HS-5 (cell line): ENCODE results near the gene COMTD1.

ENCODE experiments used
- DNase-seq: peaks from one replicate; pipeline ENCODE4 v3.0.0-alpha.2; 2012; ENCODE audit warnings: low read depth

COMTD1 gene

DNA sequence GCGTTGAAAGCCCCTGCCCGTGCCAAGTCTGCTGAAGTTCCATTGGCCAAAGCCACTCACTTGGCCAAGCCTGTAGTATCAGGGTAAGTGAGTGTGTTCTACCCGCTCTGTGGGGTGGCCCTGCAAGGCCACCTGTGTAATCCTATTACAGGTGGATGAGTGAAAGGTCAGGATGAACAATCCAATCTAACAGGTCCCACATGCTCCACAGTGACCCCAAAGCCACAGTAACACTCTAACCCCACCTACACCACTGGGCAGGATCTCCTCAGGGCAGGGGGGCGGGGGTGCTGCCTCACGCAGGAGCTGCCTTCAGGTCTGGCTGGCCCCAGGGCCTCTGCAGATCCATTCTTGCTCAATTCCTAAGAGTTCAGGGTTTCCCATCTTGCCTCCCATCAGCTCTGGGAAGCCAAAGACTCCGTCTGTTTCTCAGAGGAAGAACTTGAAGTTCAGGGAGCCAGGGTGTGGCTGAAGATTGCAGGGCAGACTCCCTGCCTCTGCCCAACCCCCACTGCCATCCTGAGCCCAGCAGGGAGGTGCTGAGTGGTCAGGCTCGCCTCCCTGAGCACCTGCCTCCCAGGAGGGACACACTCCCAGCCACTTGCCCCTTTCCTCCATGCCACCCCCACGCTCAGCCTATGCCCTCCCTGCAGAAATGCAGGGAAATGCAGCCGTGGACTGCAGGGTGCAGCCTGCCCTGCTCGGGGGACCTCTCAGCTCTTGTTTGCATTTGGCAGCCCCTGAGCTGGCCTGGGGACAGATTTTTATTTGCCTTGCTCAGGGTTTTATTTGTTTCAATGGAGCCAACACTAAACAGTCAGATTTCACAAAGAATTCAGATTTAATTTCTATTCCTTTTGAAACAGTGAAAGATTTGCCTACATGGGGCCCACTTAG, 9.8 kb upstream of the COMTD1 start:
- DNase-seq = no peak

DNA sequence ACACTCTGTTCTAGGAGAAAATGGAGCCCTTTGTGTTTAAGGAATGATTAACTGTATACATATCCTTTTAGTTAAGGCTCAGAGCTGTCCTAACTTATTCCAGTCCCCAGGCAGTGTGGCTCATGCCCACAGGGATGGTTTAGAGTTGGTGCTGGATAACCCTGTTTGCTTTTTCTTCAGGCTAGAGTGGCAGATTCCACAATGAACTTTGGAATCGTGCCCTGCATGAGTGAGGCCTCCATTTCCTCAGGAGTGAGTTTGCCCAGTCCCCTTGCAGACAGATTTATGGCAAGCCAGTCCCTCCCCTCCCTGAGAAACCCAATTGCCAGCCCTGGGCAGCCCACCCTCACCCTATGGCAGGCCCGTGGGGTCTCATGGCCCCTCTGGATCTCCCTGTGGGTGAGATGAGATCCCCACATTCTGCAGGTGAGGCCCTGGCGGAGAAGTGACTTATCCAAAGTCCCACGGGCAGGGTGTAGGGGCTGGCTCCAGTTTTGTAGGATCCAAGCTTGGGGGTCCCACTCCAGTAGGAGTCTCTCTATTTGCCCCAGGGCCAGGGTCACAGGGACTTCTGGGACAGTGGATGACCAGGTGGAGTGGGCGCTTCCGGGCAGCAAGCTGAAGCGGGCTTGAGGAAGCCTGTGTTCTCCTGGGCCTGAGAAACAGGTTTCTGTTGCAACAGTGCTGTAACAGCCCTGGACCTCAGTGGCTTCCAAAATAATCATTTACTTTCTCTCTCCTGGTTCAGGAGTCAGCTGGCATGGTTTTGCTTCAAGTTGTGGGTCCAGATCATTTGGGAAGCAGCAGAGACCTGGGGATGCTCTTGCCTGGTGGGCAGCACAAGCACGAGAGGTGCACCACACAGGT, 9.0 kb upstream of the COMTD1 start:
- no peak for DNase-seq

DNA sequence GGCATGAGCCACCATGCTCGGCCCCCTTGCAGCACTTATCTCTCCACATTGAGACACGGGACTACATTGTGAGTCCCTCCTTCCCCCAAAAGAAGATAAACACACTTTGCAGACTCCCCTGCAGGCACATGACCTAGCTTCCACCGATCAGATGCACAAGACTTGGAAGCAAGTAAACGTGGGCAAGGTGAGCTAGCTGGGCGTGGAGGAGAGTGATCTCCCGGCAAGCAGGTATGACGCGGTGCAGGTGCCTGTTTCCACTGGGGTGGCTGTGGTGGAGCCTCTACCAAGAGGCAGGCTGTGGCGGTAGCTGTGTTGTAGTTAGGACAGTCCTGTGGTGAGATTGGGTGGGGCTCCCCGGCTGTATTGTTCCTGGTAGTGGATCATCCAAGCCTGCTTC, 7.7 kb upstream of the COMTD1 start:
- DNase-seq = no peak

DNA sequence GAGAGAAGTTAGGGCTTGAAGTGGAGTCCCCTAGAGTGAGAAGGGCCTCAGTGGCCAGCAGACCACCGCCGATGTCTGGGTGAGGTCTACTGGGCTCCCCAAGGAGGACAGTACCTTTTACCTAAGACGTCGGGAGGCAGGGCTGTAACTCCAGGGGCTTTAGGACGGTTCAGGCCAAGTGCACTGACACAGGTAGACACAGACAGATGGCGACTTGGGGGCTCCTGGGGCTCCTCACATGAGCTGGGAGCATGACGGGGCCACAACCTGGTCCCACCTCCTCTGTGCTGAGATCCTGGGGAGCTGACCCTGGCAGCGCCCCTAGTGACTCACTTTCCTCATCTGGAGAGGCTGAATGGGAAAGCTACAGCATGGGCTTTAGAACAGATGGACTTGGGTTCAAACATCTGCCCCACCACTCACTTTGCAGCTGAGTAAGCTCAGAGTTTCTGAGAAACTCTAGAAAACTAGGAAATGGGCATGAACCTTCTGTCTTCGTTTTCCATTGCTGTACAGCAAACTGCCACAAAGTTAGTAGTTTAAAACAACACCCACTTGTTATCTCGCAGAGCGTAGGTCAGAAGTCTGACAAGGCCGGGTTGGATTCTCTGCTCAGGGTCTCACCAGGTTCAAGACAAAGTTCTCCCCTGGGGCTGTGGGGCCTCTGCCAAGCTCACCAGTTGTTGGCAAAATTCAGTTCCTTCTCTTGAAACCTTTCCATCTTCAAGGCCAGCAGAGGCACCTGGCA, 4.7 kb upstream of the COMTD1 start:
- no peak for DNase-seq

DNA sequence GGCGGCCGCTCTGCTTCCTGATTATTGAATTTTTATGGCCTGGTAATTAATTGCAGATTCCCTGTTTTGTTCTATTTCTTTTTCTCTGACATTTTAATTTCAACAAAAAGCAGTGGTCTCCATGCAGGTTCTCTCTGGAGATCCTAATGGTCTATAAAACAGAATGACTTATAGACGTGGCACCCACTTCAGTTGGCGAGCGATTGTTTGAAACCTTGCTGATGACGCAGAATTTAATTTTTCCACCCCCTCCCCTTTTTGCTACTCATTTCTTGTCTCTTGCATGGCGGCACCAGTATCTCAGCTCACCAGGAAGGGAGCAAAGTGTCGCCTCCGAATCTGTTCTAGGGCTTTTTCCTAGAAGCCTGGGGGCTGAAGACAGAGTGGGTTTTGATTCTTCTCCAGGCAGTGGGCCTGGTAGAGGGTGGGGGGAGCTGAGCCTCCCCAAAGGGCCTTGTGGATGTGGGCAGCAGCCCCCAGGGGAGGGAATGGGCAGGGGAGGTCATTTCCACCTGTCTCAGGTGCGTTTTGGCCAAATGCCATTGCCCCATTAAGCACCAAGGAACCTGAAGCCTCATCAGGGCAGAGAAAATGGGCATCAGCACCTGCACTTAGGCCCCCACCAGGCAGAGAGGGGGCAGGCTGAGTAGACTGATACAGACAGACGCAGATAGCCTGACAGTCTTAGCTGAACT, 3.5 kb upstream of the COMTD1 start:
- no peak for DNase-seq

DNA sequence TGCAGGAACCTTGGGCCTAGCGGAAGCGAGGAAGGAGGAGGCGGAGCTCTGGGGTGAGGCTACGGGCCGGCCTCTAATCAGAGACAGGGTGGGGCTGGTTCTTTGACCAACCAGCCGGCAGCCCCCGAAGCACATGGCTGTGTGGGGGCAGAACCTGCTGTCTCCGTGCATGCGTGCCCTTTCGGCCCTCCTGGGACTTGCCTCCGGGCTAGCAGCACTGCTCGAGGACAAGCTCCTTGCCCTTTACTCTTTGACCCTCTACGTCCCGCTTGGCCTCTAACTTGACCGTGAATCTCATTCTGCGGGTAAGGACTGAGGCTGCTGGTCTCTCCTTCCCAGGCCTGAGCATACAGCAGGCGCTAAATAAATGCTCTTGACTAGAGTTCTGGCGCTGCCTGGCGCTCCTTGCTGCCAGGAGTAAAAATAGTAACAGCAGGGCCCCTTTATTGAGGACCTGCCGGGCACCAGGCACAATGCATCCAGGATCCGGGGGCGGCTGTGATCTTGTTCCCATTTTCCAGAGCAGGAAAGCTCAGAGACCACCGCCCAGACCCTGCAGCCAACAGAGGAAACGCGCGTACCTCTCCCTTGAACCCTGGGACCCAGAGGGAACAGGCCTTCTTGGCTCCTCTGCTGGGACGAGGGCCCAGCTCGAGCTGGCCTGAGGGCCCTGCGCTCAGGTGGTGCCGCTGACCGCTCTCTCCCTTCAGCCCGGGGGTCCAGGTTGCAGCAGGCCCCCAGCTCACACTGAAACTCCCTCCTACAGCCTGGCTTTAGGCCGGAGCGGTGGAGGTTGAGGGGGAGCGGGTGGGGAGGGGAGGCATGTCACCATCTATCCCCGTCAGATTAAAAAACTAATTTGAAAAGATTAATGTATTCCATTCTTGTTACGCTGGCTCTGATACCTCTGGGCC, 2.7 kb upstream of the COMTD1 start:
- no peak for DNase-seq

DNA sequence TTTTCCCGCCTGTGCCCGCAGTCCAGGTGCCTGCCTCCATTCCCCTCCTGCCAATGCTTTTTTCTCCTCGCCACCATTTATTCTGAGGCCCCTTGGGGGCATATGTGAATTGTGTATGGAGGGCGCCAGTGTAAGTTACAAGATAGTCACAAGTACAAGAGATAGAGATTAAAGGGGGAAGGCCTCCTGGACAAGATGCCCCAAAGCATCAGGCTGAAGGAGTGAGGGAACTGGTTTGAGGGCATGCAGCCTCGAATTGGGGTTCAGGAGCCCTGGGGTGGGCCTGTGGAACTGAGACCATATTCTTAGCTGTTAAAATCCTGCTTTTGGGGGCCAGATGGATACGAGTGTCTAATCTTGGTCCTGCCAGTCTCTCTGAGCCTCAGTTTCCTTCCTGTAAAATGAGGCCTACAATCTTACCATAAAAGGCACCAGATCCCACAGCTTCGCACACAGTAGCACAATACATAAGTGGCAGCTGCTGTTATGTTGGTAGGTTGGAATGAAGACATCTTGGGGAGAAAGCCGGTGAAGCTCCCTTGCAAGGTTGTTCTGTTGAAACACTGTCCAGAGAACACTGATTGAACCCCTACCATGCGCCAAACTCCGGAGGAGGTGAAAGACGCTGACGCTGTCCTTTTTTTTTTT, 545 bp upstream of the COMTD1 start:
- no peak for DNase-seq

DNA sequence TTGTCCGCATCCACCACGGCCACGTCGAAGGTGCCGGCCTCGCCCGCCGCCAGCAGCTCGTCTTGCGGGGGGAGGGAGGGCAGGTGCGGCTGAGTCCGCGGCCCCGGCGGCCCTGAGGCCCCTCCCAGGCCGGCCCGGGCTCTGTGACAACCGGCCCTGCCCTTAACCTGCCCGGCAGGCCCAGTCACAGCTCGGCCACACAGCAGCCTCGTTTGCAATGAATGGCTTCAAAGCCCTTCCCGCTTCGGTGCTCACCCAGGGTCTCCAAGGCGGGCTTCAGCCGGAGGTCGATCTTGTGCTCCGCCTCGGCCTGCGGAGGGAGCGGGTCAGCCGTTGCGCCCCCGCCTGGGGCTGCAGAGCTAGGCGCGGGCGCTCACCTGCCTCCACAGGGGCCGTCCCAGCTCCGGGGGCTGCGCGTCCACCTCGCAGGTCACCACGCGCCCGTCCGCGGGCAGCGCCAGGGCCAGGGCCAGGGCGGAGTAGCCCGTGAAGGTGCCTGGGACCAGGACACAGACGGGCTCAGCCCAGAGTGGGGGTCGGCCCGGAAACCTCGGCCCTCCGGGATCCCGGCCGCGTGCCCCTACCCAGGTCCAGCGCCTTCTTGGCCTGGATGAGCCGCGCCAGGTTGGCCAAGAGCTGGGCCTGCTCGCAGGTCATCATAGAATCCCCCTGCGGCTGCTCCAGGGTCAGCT, 928 bp downstream of the COMTD1 start:
- DNase-seq = no peak

DNA sequence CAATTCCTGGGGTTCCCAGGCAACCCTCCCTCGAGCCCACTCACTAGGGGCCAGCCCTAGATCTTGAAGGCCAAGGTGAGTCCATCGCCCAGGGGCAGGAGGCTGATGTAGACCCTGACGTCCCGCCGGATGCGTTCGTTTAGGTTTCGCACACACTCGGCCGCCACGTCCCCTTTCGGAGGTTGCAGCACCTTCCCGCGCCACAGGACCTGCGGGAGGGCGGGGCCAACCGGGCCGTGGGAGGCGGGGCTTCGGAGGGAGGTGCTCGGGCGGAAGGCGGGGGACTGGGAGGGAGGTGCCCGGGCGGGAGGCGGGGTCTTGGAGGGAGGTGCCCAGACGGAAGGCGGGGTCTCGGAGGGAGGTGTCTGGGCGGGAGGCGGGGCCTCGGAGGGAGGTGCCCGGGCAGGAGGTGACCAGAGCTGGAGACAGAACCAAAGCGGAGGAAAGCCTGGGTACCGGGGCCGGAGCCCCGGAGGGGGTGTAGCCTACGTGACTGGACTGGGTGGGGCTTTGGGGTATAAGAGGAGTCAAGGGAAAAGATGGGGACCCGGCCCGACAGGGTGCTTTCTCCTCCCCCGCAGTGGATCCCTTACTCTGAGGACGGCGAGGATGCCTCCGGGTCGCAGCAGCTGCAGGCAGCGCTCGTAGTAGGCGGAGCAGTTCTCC, 1.6 kb downstream of the COMTD1 start:
- DNase-seq = peak; percentile 69

DNA sequence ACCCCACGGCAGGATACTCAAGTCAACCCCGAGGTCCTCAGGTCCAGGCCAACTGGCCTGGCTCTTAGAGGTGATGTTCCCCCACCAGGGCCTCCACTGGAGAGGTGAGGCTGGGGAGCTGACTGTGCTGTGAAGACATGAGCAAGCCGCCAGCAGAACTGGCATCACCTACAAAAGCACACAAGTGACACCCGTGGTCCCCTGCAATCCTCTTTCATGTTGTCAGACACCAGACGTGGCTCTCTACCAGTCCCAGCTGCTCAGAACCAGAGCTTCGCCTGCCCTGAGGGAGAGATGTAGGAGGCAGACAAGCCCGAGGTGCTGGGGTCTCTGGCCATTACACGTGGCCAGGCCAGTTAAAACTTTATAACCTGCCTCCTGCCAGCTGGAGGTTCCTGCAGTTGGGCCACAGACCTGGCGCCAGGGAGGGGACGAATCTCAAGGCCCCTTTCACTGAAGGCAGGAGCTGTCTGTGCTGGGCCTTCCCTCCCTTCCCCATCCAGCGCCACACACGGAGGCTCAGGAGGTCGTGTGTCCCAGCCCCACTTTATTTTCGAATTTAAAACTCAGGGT, 2.2 kb downstream of the COMTD1 start:
- no peak for DNase-seq

DNA sequence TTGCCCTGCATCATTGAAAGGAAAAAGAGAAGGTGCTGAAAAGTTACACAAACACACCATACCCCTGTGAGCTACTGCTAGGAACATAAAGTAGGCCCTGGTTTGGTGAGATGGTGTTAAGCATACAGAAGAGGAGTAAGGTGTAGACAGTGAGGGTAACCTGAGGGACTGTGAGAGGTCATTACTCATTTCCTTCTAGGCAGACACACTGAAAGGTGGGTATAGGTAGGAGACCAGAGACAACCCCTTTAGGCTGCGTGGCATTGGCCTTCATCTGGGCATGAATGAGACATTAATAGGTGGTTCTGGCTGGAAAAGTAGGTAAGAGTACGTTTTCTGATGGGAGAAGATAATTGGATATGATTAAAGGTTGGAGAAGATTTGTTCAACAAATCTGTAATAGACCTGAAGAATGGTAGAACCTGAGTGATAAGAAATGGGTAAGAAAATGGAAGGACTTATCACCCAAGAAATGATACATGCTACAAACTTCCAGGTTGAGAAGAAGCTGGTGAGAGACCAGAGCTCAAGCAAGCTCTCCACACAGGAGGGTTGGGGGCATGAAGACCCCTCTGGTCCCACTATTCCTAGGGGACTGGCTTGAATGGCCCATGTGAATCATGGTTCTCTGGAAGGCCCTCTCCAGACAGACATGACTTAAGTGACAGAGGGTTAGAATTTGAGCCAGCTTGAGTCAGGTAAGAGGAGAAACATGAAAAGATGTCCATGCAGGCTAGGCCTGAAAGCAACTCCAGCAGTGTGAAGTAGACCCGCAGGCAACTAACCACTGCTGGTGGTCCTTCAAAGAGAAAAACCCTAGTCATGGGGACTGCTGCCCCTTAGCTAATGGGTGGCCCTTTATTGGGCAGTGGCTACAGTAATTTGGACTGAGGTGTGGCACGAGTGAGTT, 3.8 kb downstream of the COMTD1 start:
- DNase-seq = no peak

DNA sequence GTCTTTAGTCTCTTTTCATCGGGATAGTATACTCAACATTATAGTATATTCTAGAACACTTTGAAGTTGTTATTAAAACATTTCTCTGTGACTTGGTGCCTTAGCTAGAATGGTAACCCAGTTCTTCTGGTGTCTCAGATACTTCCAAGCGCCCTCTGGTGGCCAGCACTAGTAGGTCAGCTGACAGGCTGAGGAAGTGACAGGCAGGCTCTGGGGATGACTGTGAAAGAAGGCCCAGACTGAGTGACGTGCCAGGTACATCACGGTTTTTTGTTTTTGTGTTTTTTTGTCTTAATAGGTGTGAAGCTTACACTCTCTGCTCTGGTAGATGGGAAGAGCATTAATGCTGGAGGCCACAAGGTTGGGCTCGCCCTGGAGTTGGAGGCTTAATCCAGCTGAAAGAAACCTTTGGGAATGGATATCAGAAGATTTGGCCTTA, 5.1 kb downstream of the COMTD1 start:
- DNase-seq = peak; percentile 65

DNA sequence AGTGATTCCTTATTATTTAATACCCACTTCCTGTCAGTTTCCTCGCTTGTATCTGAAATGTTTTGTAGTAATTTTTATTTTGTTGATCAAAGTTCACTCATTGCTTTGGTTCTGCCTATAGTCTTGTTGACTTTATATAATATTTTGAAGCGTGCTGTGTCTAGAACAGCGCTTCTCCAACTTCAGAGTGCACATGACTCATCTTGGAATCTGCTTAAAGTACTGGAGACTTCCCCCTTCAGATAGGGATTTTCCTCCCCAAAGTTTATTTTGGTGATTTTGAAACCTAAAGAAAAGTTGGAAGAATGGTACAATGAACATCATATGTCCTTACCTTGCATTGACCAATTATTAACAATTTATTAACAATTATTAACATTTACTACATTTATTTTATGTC, 5.8 kb downstream of the COMTD1 start:
- DNase-seq = no peak

DNA sequence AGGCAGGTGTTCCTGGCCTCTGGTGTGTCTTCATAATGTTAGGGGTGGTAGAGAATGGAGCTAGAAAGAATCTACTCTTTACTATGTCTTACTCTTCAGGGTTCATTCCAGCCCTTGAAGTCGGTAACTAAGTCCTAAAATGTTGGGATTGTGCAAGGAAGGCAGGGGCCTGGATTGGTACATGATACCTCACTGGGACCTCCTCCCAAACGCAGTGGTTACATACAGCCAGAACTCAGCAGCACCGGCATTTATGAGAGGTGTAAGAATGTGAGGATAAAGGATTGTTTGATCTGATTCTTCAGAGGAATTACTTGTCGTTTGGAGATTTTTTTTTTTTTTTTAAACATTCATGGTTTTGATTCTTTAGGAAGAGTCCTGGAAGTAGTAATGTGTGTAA, 6.9 kb downstream of the COMTD1 start:
- no peak for DNase-seq

DNA sequence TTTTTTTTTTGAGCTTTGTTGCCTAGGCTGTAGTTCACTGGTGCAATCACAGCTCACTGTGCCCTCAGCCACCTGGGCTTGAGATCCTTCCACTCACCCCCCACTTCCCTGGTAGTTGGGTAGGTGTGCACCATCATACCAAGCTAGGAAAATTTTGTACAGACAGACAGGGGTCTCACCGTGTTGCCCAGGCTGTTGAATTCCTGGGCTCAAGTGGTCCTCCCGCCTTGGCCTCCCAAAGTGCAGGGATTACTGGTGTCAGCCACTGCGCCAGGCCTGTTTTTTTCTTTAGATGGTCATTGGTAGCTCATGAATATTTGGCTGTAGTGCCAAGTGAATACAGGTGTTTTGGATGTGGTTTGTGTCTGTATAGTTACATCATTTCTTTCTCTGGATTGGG, 7.5 kb downstream of the COMTD1 start:
- no peak for DNase-seq

DNA sequence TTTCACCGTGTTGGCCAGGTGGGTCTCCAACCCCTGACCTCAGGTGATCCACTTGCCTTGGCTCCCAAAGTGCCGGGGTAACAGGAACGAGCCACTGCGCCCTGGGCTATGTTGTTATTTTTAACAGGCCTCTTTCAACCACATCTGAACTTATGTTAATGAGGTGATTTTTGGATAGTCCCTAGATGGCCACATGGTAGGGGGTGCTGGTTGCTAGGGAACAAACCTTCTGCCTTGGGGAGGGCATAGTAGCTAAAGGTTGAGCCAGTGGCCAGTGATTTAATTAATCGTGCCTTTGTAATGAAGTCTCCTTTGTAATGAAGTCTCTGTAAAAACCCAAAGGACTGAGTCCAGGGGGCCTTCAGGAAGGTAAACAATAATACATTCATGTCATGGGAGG, 9.1 kb downstream of the COMTD1 start:
- DNase-seq = no peak

DNA sequence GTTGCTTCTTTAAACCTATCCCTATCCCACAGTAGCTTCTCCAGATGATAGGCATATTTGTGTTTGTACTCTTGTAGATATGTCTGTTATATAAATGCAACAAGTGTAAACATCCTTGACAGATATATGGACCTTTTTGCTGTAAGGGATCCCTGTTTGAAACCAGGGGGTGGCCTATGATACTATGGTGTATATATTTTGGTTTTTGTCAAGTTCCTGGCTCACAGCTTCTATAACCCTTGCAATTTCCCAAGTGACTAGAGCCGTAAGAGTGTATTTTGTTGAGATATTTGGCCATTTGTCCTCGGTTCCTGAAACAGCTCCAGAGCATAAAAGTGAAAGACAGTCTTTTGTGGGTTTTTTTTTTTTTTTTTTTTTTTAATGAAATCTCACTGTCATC, 9.7 kb downstream of the COMTD1 start:
- DNase-seq = no peak

DNA sequence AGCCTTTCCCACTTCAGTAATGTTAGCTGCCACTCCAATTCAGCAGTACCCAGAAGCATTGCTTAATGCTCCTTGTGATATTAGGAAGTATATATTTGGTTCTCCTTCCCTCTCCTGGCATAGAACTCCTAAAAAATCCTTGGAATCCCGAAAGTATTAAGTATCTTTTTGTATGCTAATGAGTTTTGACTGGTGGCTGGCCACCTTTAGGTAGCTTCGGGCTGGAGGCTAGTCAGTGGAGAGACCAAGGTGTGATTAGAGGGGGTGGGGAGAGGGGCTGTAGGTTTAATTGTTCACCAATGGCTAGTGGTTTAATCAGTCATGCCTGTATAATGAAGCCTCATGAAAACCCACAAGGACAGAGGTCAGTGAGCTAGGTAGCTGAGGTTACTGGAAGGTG, 12.2 kb downstream of the COMTD1 start:
- no peak for DNase-seq
